ENCODE data around the gene ACOX2.

ACOX2 gene

GRCh38 chr3:58539626-58540025 is 2.6 kb upstream of the ACOX2 start:
- H2AFZ ChIP-seq (ENCODE audit: low read depth, low read length), result no peak overlapping the region
- H4K20me1 ChIP-seq (ENCODE audit: insufficient read depth, low read length), result no peaks in the 10 kb centered on the region
- no peak overlapping the region for H3K4me3 ChIP-seq (ENCODE audit: low read length)
- H3K36me3 ChIP-seq (replicated peaks; ENCODE audit: low read depth, low read length), result no peaks in the 10 kb centered on the region
- H3K27ac ChIP-seq (ENCODE audit: low read length), result no peak overlapping the region
- no peak overlapping the region for H3K9ac ChIP-seq (ENCODE audit: low read length)
- no peaks in the 10 kb centered on the region for H3K4me1 ChIP-seq (ENCODE audit: low read length)
- no peak overlapping the region for H3K4me2 ChIP-seq (ENCODE audit: low read length)
- 0 out of 2 replicates have a peak, but pooled peaks cover 3% of the 10 kb centered on the region for H3K27me3 ChIP-seq (ENCODE audit: low read depth, low read length)
- H3K9me3 ChIP-seq (ENCODE audit: insufficient read depth, low read length), result no peaks in the 10 kb centered on the region
- TF ChIP-seq EZH2phosphoT487 (IDR thresholded peaks at IDR 0.05; ENCODE audit: low read depth) (no peak), CTCF (IDR thresholded peaks at IDR 0.05; ENCODE audit: low read depth, low read length) (no peak)
- no peaks in the 10 kb centered on the region for H3K79me2 ChIP-seq (ENCODE audit: low read length)

GRCh38 chr3:58537412-58538301 is 667 bp upstream of the ACOX2 start:
- H2AFZ ChIP-seq (ENCODE audit: low read depth, low read length), result no peak overlapping the region
- no peak for TF ChIP-seq CTCF (IDR thresholded peaks at IDR 0.05; ENCODE audit: low read depth, low read length)
- no peak for TF ChIP-seq EZH2phosphoT487 (IDR thresholded peaks at IDR 0.05; ENCODE audit: low read depth)
- no peak overlapping the region for H3K9ac ChIP-seq (ENCODE audit: low read length)
- H3K4me3 ChIP-seq (ENCODE audit: low read length), result no peak overlapping the region
- H3K4me1 ChIP-seq (ENCODE audit: low read length), result peaks cover 4% of the 10 kb centered on the region
- no peaks in the 10 kb centered on the region for H4K20me1 ChIP-seq (ENCODE audit: insufficient read depth, low read length)
- H3K79me2 ChIP-seq (ENCODE audit: low read length), result no peaks in the 10 kb centered on the region
- no peaks in the 10 kb centered on the region for H3K27me3 ChIP-seq (ENCODE audit: low read depth, low read length)
- no peak overlapping the region for H3K27ac ChIP-seq (ENCODE audit: low read length)
- no peak overlapping the region for H3K4me2 ChIP-seq (ENCODE audit: low read length)
- no peaks in the 10 kb centered on the region for H3K36me3 ChIP-seq (replicated peaks; ENCODE audit: low read depth, low read length)
- no peaks in the 10 kb centered on the region for H3K9me3 ChIP-seq (ENCODE audit: insufficient read depth, low read length)

GRCh38 chr3:58535531-58536500 is 1.2 kb downstream of the ACOX2 start:
- no peak overlapping the region for H3K4me3 ChIP-seq (ENCODE audit: low read length)
- H3K9ac ChIP-seq (ENCODE audit: low read length), result no peak overlapping the region
- no peaks in the 10 kb centered on the region for H3K79me2 ChIP-seq (ENCODE audit: low read length)
- H3K27me3 ChIP-seq (ENCODE audit: low read depth, low read length), result no peaks in the 10 kb centered on the region
- no peak overlapping the region for H3K27ac ChIP-seq (ENCODE audit: low read length)
- no peaks in the 10 kb centered on the region for H3K9me3 ChIP-seq (ENCODE audit: insufficient read depth, low read length)
- H4K20me1 ChIP-seq (ENCODE audit: insufficient read depth, low read length), result no peaks in the 10 kb centered on the region
- H3K4me2 ChIP-seq (ENCODE audit: low read length), result no peak overlapping the region
- peaks cover 6% of the 10 kb centered on the region for H3K4me1 ChIP-seq (ENCODE audit: low read length)
- TF ChIP-seq EZH2phosphoT487 (IDR thresholded peaks at IDR 0.05; ENCODE audit: low read depth), result no peak
- no peak for TF ChIP-seq CTCF (IDR thresholded peaks at IDR 0.05; ENCODE audit: low read depth, low read length)
- no peaks in the 10 kb centered on the region for H3K36me3 ChIP-seq (replicated peaks; ENCODE audit: low read depth, low read length)
- no peak overlapping the region for H2AFZ ChIP-seq (ENCODE audit: low read depth, low read length)

Data from OCI-LY3 (cell line).